GM12865 (cell line): ENCODE measurements around the gene UNC5A.

ENCODE experiments used
- DNase-seq: peaks from one replicate; pipeline ENCODE4 v3.0.0; 2010; ENCODE audit warnings: low read depth
- H3K4me3 ChIP-seq: 2 replicates; pipeline ENCODE4 v1.5.1; 2011; ENCODE audit warnings: mild to moderate bottlenecking, low read depth, low read length, control low read depth
- CTCF ChIP-seq: IDR thresholded peaks from 2 replicates; pipeline ENCODE4 v1.5.1; 2011; ENCODE audit warnings: low read length, control low read depth, low read depth, inconsistent platforms; ENCODE audit not compliant: insufficient read depth; ENCODE audit errors: missing control alignments

UNC5A gene

GRCh38 chr5:176809544-176810080 is 747 bp upstream of the UNC5A start:
- TF ChIP-seq CTCF = no peak
- no peak for DNase-seq
- H3K4me3 ChIP-seq = no peak overlapping the region

GRCh38 chr5:176810687-176811501 is 535 bp downstream of the UNC5A start:
- DNase-seq = no peak
- no peak overlapping the region for H3K4me3 ChIP-seq
- no peak for TF ChIP-seq CTCF

GRCh38 chr5:176812269-176813259 is 2.2 kb downstream of the UNC5A start:
- DNase-seq = no peak

GRCh38 chr5:176813587-176814312 is 3.4 kb downstream of the UNC5A start:
- no peak for DNase-seq
- H3K4me3 ChIP-seq = no peak overlapping the region
- TF ChIP-seq CTCF = no peak

More at GRCh38 chr5:176812269-176813259, 2.2 kb downstream of the UNC5A start:
- peak; percentile 15 for TF ChIP-seq CTCF
- no peak overlapping the region for H3K4me3 ChIP-seq

GRCh38 chr5:176814313-176814685 is 3.9 kb downstream of the UNC5A start:
- no peak for DNase-seq
- H3K4me3 ChIP-seq = no peak overlapping the region
- TF ChIP-seq CTCF = no peak

- DNase-seq = no peak
- no peak for TF ChIP-seq CTCF
- H3K4me3 ChIP-seq = no peak overlapping the region
Observed at GRCh38 chr5:176814836-176815438, 4.6 kb downstream of the UNC5A start.
